Measurements from ENCODE around the gene PCSK6. TPM values are rescaled to one million over a fixed set of nuclear protein-coding genes. Genes with fewer than 3 reads are reported as not detected.

PCSK6 gene
- total and polyA plus RNA-seq, 2 of the 8 experiments (the other 6 are each of a cell fraction or from before 2014, with no cell fraction given) = 1.9 to 4.0 TPM

GRCh38 chr15:101437618-101438481, 51.7 kb downstream of the PCSK6 start (continued):
- TF ChIP-seq RAD21 (IDR thresholded peaks at IDR 0.05 in 1 of 2, conservative IDR thresholded peaks at IDR 0.05 in 1 of 2; ENCODE audit: low read depth in 2 of 2, low read length in 2 of 2) = no peak
- no peak for TF ChIP-seq CBX8 (IDR thresholded peaks at IDR 0.05; ENCODE audit: borderline replicate concordance, low read depth, low read length)

Measured in H1 (cell line).